Femur (tissue), 1 donor: ENCODE results near the gene C1RL.
A peak's percentile ranks its signal among the peaks of the same experiment; 100 is the strongest.
"Not testable (repeated sequence)": the region's sequence is repeated elsewhere in the genome, so short reads cannot be mapped to it uniquely, and the experiment has no call there.

Experiments used
- DNase-seq: peaks from one replicate; pipeline ENCODE4 v3.0.0-alpha.2; 2017

Gene C1RL

GRCh38 chr12:7060353-7060954 is 48.6 kb downstream of the C1RL start, which contains the start of gene C1S:
Gene C1S (plus strand): TSS chr12:7060718. CDS start chr12:7061913, 1,195 bp downstream.
- peak; percentile 90 for DNase-seq

- no peak for DNase-seq
These were observed 49.2 kb downstream of the C1RL start for GRCh38 chr12:7059780-7060179.

- no peak for DNase-seq
These were observed 50.1 kb downstream of the C1RL start for GRCh38 chr12:7058850-7059395.

- DNase-seq, result no peak
These were observed 50.7 kb downstream of the C1RL start for GRCh38 chr12:7058163-7058845.

- not testable (repeated sequence) for DNase-seq
These were observed 53.3 kb downstream of the C1RL start for GRCh38 chr12:7055736-7056135.

- DNase-seq, result no peak
These were observed 54.1 kb downstream of the C1RL start for GRCh38 chr12:7054925-7055324.

GRCh38 chr12:7049973-7050372 is 59.0 kb downstream of the C1RL start:
- not testable (repeated sequence) for DNase-seq

GRCh38 chr12:7049445-7049951 is 59.5 kb downstream of the C1RL start:
- not testable (repeated sequence) for DNase-seq

- no peak for DNase-seq
These were observed 61.7 kb downstream of the C1RL start for GRCh38 chr12:7047306-7047705.

- no peak for DNase-seq
These were observed 62.5 kb downstream of the C1RL start for GRCh38 chr12:7046383-7047105.

GRCh38 chr12:7045913-7046312 is 63.1 kb downstream of the C1RL start:
- DNase-seq, result no peak
